HEK293T (cell line): ENCODE data around the gene PRR5.

Experiments used
- CTCF ChIA-PET: fragments of 350-600 bp; formaldehyde crosslinking; extraction: SDS; loops from one replicate; lab custom pipeline; 2021; ENCODE audit warnings: antibody characterized with exemption, inconsistent platforms; lab: Yijun Ruan, JAX
- POLR2A ChIA-PET: fragments of 350-600 bp; formaldehyde crosslinking; extraction: SDS; loops from one replicate; lab custom pipeline; 2020; ENCODE audit warnings: antibody characterized with exemption, inconsistent platforms; lab: Yijun Ruan, JAX
- DNase-seq: peaks from one replicate; pipeline ENCODE4 v3.0.0; 2012; ENCODE audit warnings: mixed read lengths; ENCODE audit errors: extremely low spot score
- ARNT ChIP-seq: fragments of 450-650 bp; IDR thresholded peaks from 2 replicates; pipeline ENCODE4 v1.6.1; 2017; ENCODE audit warnings: mild to moderate bottlenecking
- BHLHE40 ChIP-seq: fragments of 450-650 bp; IDR thresholded peaks from 2 replicates; pipeline ENCODE4 v1.6.1; 2016; ENCODE audit warnings: mild to moderate bottlenecking, moderate library complexity, borderline replicate concordance
- CTBP1 ChIP-seq: fragments of 450-650 bp; IDR thresholded peaks from 2 replicates; pipeline ENCODE4 v1.6.1; 2016; ENCODE audit warnings: borderline replicate concordance
- ELF4 ChIP-seq: fragments of 450-650 bp; IDR thresholded peaks from 2 replicates; pipeline ENCODE4 v1.6.1; 2017; ENCODE audit warnings: antibody characterized with exemption
- FOXA1 ChIP-seq: fragments of 450-650 bp; IDR thresholded peaks from 2 replicates; pipeline ENCODE4 v1.6.1; 2016; ENCODE audit warnings: mild to moderate bottlenecking
- FOXK2 ChIP-seq: fragments of 450-650 bp; IDR thresholded peaks from 2 replicates; pipeline ENCODE4 v1.6.1; 2016; ENCODE audit warnings: mild to moderate bottlenecking
- FOXM1 ChIP-seq: fragments of 450-650 bp; IDR thresholded peaks from 2 replicates; pipeline ENCODE4 v1.6.1; 2017; ENCODE audit warnings: mild to moderate bottlenecking, borderline replicate concordance
- HDGF ChIP-seq: fragments of 450-650 bp; IDR thresholded peaks from 2 replicates; pipeline ENCODE4 v1.6.1; 2017; ENCODE audit warnings: antibody characterized with exemption, borderline replicate concordance
- L3MBTL2 ChIP-seq: fragments of 450-650 bp; conservative IDR thresholded peaks from 2 replicates; pipeline ENCODE4 v1.6.1; 2016; ENCODE audit warnings: mild to moderate bottlenecking
- LEF1 ChIP-seq: fragments of 450-650 bp; IDR thresholded peaks from 2 replicates; pipeline ENCODE4 v1.6.1; 2017; ENCODE audit warnings: mild to moderate bottlenecking, borderline replicate concordance
- NFRKB ChIP-seq: fragments of 450-650 bp; IDR thresholded peaks from 2 replicates; pipeline ENCODE4 v1.6.1; 2016; ENCODE audit warnings: mild to moderate bottlenecking, moderate library complexity
- PKNOX1 ChIP-seq: fragments of 450-650 bp; IDR thresholded peaks from 2 replicates; pipeline ENCODE4 v1.6.1; 2016
- SP1 ChIP-seq: fragments of 450-650 bp; IDR thresholded peaks from 2 replicates; pipeline ENCODE4 v1.6.1; 2017
- SUZ12 ChIP-seq: fragments of 450-650 bp; IDR thresholded peaks from 2 replicates; pipeline ENCODE4 v1.6.1; 2016; ENCODE audit warnings: mild to moderate bottlenecking
- TARDBP ChIP-seq: fragments of 450-650 bp; IDR thresholded peaks from 2 replicates; pipeline ENCODE4 v1.6.1; 2016
- ZNF384 ChIP-seq: fragments of 450-650 bp; IDR thresholded peaks from 2 replicates; pipeline ENCODE4 v1.6.1; 2016

Gene PRR5

GRCh38 chr22:44698531-44699421 lies 3.2 kb upstream of the PRR5 start:
- TF ChIP-seq PKNOX1 (peak; percentile 70), ELF4 (no peak)
- ChIA-PET CTCF (no interaction called here), POLR2A (no interaction called here)
- no peak for DNase-seq

- no peak for TF ChIP-seq SUZ12
- no peak for TF ChIP-seq L3MBTL2
- no peak for TF ChIP-seq CTBP1
- no peak for TF ChIP-seq FOXA1
- TF ChIP-seq NFRKB: no peak
- no peak for TF ChIP-seq SP1
- TF ChIP-seq FOXK2: no peak
- TF ChIP-seq FOXM1: no peak
- no peak for TF ChIP-seq PKNOX1
- no peak for TF ChIP-seq HDGF
- no peak for TF ChIP-seq LEF1
- TF ChIP-seq ZNF384: no peak
- no peak for TF ChIP-seq ARNT
- no peak for TF ChIP-seq ELF4
- TF ChIP-seq BHLHE40: no peak
- no peak for TF ChIP-seq TARDBP
- POLR2A ChIA-PET: no interaction called here
- CTCF ChIA-PET: no interaction called here
- DNase-seq: no peak
Observed at GRCh38 chr22:44700456-44700855, 1.5 kb upstream of the PRR5 start.

- ChIA-PET CTCF (no interaction called here), POLR2A (no interaction called here)
- no peak for DNase-seq
- TF ChIP-seq HDGF: no peak
Observed at GRCh38 chr22:44701187-44701790, 715 bp upstream of the PRR5 start.

- POLR2A ChIA-PET: interaction anchor here (0.9 kb wide), 1 partner anchor 17 kb away, joined by 4 read pairs; no protein-coding TSS in a partner anchor
- DNase-seq: peak; percentile 35
- TF ChIP-seq L3MBTL2 (no peak), TARDBP (no peak), ARNT (no peak)
- CTCF ChIA-PET: interaction anchor here (0.6 kb wide), 2 partner anchors 17 to 715 kb away, joined by 3 read pairs; no protein-coding TSS in a partner anchor
Observed at GRCh38 chr22:44702479-44703198, 635 bp downstream of the PRR5 start.

GRCh38 chr22:44703255-44703870 lies 1.4 kb downstream of the PRR5 start:
- ChIA-PET CTCF (interaction anchor here (0.6 kb wide), 2 partner anchors 16 to 714 kb away, joined by 3 read pairs; no protein-coding TSS in a partner anchor), POLR2A (interaction anchor here (0.9 kb wide), 1 partner anchor 16 kb away, joined by 4 read pairs; no protein-coding TSS in a partner anchor)
- DNase-seq: no peak
- TF ChIP-seq SP1 (no peak), LEF1 (no peak), HDGF (no peak), FOXM1 (no peak)

GRCh38 chr22:44704159-44705021 lies 2.4 kb downstream of the PRR5 start:
- ChIA-PET CTCF (interaction anchor here (1.2 kb wide), 1 partner anchor 19 kb away, joined by 6 read pairs; no protein-coding TSS in a partner anchor), POLR2A (no interaction called here)
- TF ChIP-seq ZNF384 (no peak), TARDBP (no peak), LEF1 (no peak), ELF4 (no peak), ARNT (no peak), SUZ12 (no peak), SP1 (no peak)
- no peak for DNase-seq
